LHCN-M2 (cell line): ENCODE results near the gene PCDHGB7. TPM values are rescaled to one million over a fixed set of nuclear protein-coding genes. Genes with fewer than 3 reads are reported as not detected.
"Not testable (repeated sequence)": the region's sequence is repeated elsewhere in the genome, so short reads cannot be mapped to it uniquely, and the experiment has no call there.

Source experiments
- DNase-seq: peaks from one replicate; pipeline ENCODE4 v3.0.0-alpha.2; 2012; ENCODE audit warnings: low read depth
- total RNA-seq: library from RNA; depleted of rRNA; stranded (reverse); fragments of >200 nt; gene quantifications from 2 replicates; pipeline ENCODE4 v1.2.3, GENCODE V29; 2014; rRNA removed

Gene PCDHGB7
- total RNA-seq, 1 experiment from 2014 or later, result 0.52 TPM

DNA sequence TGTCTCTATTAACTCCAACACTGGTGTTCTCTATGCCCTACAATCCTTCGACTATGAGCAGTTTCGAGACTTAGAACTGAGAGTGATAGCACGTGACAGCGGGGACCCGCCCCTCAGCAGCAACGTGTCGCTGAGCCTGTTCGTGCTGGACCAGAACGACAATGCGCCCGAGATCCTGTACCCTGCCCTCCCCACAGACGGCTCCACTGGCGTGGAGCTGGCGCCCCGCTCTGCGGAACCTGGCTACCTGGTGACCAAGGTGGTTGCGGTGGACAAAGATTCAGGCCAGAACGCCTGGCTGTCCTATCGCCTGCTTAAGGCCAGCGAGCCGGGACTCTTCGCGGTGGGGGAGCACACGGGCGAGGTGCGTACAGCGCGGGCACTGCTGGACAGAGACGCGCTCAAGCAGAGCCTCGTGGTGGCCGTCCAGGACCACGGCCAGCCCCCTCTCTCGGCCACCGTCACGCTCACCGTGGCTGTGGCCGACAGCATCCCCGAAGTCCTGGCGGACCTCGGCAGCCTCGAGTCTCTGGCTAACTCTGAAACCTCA, 5.3 kb downstream of the PCDHGB7 start:
- DNase-seq, result no peak

DNA sequence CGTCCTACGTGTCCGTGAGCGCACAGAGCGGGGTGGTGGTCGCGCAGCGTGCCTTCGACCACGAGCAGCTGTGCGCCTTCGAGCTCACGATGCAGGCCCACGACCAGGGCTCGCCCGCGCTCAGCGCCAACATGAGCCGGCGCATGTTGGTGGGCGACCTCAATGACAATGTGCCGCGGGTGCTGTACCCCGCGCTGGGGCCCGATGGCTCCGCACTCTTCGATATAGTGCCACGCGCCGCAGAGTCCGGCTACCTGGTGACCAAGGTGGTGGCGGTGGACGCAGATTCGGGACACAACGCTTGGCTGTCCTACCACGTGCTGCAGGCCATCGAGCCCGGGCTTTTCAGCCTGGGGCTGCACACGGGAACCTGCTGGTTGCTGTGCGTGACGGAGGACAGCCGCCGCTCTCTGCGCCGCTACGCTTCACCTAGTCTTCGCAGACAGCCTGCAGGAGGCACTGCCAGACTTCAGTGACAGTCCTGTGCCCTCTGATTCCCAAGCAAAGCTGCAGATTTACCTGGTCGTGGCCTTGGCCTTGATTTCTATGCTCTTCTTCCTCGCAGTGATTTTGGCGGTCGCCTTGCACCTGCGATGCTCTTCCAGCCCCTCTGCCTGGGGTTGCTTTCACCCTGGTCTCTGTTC, 10.4 kb downstream of the PCDHGB7 start:
- no peak for DNase-seq

DNA sequence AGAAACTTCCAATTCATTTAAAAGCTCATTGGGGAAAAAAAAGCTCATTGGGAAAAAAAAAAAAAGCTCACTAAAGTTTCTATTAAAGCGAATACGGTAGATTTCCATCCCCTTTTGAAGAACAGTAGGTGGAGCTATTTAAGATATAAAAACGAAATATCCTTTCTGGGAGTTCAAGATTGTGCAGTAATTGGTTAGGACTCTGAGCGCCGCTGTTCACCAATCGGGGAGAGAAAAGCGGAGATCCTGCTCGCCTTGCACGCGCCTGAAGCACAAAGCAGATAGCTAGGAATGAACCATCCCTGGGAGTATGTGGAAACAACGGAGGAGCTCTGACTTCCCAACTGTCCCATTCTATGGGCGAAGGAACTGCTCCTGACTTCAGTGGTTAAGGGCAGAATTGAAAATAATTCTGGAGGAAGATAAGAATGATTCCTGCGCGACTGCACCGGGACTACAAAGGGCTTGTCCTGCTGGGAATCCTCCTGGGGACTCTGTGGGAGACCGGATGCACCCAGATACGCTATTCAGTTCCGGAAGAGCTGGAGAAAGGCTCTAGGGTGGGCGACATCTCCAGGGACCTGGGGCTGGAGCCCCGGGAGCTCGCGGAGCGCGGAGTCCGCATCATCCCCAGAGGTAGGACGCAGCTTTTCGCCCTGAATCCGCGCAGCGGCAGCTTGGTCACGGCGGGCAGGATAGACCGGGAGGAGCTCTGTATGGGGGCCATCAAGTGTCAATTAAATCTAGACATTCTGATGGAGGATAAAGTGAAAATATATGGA, 13.0 kb downstream of the PCDHGB7 start, which contains the start of gene PCDHGA12:
Gene PCDHGA12, plus strand, starts transcription at position 176 of the 782 bp plus-strand sequence. Its CDS starts 253 bp downstream, at position 429.
- DNase-seq, result peak; percentile 83

DNA sequence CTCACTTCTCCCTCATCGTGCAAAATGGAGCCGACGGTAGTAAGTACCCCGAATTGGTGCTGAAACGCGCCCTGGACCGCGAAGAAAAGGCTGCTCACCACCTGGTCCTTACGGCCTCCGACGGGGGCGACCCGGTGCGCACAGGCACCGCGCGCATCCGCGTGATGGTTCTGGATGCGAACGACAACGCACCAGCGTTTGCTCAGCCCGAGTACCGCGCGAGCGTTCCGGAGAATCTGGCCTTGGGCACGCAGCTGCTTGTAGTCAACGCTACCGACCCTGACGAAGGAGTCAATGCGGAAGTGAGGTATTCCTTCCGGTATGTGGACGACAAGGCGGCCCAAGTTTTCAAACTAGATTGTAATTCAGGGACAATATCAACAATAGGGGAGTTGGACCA, 13.8 kb downstream of the PCDHGB7 start:
- DNase-seq, result no peak

DNA sequence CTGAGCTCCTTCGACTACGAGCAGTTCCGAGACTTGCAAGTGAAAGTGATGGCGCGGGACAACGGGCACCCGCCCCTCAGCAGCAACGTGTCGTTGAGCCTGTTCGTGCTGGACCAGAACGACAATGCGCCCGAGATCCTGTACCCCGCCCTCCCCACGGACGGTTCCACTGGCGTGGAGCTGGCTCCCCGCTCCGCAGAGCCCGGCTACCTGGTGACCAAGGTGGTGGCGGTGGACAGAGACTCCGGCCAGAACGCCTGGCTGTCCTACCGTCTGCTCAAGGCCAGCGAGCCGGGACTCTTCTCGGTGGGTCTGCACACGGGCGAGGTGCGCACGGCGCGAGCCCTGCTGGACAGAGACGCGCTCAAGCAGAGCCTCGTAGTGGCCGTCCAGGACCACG, 14.8 kb downstream of the PCDHGB7 start:
- not testable (repeated sequence) for DNase-seq

DNA sequence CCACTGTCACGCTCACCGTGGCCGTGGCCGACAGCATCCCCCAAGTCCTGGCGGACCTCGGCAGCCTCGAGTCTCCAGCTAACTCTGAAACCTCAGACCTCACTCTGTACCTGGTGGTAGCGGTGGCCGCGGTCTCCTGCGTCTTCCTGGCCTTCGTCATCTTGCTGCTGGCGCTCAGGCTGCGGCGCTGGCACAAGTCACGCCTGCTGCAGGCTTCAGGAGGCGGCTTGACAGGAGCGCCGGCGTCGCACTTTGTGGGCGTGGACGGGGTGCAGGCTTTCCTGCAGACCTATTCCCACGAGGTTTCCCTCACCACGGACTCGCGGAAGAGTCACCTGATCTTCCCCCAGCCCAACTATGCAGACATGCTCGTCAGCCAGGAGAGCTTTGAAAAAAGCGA, 15.2 kb downstream of the PCDHGB7 start:
- DNase-seq, result not testable (repeated sequence)

DNA sequence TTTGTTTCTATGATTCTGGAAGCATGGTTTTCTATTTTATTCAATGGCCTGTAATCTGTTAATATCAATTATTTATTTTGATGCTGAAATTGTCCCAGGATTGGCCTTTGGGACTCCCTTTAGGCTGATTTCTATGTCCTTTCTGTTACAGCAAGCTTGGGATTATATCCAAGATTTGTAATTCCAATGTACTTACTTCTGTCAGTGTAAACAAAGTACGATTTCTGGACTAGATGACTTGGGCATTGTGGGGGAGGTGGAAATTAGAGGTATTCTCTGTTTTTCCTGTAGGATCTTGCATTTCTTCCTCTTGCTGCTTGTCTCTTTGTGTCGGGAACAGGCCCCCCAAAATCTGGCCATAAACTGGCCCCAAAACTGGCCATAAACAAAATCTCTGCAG, 16.5 kb downstream of the PCDHGB7 start:
- DNase-seq, result no peak

DNA sequence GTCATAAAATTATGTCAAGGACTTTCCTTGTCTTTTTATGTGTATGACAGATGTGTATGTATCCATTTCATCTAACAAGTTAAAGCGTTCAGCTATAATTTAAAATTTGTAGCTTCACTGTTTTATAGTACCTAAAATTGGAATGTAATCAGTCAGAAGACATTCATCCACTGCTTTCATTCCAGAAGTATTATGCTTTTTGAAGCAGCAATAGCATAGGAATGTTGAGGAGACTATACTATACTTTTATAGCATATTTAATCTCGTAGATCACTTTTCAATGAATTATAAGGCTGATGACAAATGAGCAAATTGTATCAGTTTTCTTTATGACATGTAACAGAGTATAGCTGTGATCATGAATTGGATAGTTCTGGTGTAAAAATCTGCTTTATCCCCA, 19.7 kb downstream of the PCDHGB7 start:
- DNase-seq, result no peak

DNA sequence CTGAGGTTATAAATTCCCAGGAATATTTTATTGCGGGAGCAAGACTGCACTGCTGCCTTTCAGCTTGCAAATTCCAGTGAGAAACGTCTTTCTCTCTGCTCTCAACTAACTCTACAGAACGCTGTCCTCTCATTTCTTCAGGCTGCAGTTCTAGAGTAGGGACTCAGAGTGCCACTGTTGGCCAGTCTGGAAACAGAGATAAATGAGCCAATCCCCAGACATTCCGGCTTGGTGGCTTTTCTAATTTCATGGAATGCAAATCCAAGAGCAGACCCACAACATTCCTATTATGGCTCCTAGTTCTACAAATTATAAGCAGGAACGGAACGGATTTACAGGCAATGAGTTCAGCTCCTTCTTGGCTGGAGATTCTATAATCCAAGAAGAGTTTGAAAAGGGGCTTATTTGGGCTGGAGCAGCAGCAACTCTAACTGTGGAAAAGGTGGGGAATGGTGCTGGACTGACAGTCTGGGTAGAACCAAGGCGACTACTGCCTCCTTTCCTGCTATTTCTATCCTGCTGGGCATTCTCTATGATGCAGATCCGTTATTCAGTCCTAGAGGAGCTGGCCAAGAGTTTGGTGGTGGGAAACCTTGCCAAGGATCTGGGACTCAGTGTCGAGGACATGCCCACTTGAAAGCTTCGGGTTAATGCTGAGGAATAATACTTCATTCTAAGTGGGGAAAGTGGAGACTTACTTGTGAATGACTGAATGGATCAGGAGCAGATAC, 22.1 kb downstream of the PCDHGB7 start:
- DNase-seq, result no peak

DNA sequence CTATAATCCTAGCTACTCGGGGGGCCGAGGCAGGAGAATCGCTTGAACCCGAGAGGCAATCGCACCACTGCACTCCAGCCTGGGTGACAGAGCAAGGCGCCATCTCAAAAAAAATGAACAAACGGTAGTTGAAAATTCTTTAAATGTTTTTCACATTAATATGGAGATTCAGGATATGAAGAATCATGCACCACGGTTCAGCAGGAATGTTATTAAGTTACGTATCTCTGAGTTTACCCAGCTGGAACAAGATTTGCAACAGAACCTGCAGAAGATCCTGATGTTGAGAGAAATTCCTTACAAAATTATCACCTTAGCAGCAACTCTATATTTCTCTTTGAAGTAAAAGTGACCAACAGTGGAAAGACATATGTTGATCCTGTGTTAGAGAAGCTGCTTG, 22.9 kb downstream of the PCDHGB7 start:
- DNase-seq, result no peak

DNA sequence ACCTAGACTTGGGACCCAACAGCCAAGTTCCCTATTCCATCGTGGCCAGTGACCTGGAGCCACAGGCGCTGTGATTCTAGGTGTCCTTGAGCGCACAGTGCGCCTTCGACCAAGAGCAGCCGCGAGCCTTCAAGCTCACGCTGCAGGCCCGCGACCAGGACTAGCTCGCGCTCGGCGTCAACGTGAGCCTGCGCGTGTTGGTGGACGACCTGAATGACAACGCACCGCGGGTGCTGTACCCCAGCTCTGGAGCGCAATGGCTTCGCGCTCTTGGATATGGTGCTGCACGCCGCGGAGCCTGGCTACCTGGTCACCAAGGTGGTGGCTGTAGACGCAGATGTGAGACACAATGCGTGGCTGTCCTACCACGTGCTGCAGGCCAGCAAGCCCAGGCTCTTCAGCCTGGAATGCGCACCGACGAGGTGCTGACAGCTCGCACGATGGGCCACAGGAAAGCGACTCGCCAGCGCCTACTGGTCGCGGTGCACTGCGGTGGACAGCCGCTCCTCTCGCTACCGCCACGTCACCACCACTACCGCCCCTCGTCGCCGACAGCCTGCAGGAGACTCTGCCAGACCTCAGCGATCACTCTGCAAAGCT, 24.2 kb downstream of the PCDHGB7 start:
- DNase-seq, result no peak

DNA sequence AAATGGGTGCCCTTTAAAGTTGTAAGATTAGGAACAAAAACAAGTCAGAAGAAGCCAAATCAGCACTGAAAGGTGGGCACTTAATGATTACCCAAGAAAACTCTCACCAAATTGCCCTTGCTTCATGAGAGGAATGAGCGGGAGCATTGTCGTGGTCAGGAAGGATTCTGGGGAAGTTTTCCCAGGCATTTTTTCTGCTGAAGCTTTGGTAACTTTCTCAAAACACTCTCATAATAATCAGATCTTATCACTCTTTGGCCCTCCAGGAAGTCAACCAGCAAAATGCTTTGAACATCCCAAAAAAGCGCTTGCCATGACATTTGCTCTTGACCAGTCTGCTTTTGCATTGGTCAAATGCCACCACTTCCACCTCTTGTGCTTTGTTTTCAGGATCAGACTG, 47.9 kb downstream of the PCDHGB7 start:
- DNase-seq, result no peak

Other genes with a start within 250 kb of the PCDHGB7 start
- 2.0 and 3.4 TPM in 2 replicates for gene PCDHB7, start 245.0 kb upstream of the PCDHGB7 start, total RNA-seq
- gene PCDHB8, start 239.9 kb upstream of the PCDHGB7 start, total RNA-seq, result 9.6 and 12.3 TPM in 2 replicates
- gene PCDHB16, start 235.3 kb upstream of the PCDHGB7 start, total RNA-seq, result 10.4 and 12.2 TPM in 2 replicates
- gene PCDHB9, start 230.5 kb upstream of the PCDHGB7 start, total RNA-seq, result 2.8 and 3.1 TPM in 2 replicates
- 2.4 and 2.8 TPM in 2 replicates for gene PCDHB10, start 225.3 kb upstream of the PCDHGB7 start, total RNA-seq
- 0.77 and 1.5 TPM in 2 replicates for gene PCDHB11, start 218.1 kb upstream of the PCDHGB7 start, total RNA-seq
- gene PCDHB12, start 209.0 kb upstream of the PCDHGB7 start, total RNA-seq, result 3.1 and 3.6 TPM in 2 replicates
- 3.5 and 5.1 TPM in 2 replicates for gene PCDHB13, start 203.8 kb upstream of the PCDHGB7 start, total RNA-seq
- 4.3 and 4.9 TPM in 2 replicates for gene PCDHB14, start 194.3 kb upstream of the PCDHGB7 start, total RNA-seq
- gene PCDHB15, start 172.3 kb upstream of the PCDHGB7 start, total RNA-seq, result 3.8 TPM in 2 replicates
- 0.17 TPM in 1 of 2 replicates, not detected in the other for gene SLC25A2, start 113.6 kb upstream of the PCDHGB7 start, total RNA-seq
- 65.1 and 67.6 TPM in 2 replicates for gene TAF7, start 96.9 kb upstream of the PCDHGB7 start, total RNA-seq
- gene PCDHGA1, start 87.2 kb upstream of the PCDHGB7 start, total RNA-seq, result 5.3 and 7.1 TPM in 2 replicates
- gene PCDHGA2, start 78.9 kb upstream of the PCDHGB7 start, total RNA-seq, result 0.90 and 1.1 TPM in 2 replicates
- gene PCDHGA3, start 73.8 kb upstream of the PCDHGB7 start, total RNA-seq, result 0.57 TPM in 1 of 2 replicates, not detected in the other
- 6.8 and 8.1 TPM in 2 replicates for gene PCDHGB1, start 67.6 kb upstream of the PCDHGB7 start, total RNA-seq
- gene PCDHGA4, start 62.7 kb upstream of the PCDHGB7 start, total RNA-seq, result 3.9 and 4.4 TPM in 2 replicates
- gene PCDHGB2, start 57.7 kb upstream of the PCDHGB7 start, total RNA-seq, result 9.0 and 12.5 TPM in 2 replicates
- gene PCDHGA5, start 53.5 kb upstream of the PCDHGB7 start, total RNA-seq, result 0.98 and 1.5 TPM in 2 replicates
- 1.4 and 1.6 TPM in 2 replicates for gene PCDHGB3, start 47.4 kb upstream of the PCDHGB7 start, total RNA-seq
- gene PCDHGA6, start 43.8 kb upstream of the PCDHGB7 start, total RNA-seq, result 0.77 and 0.98 TPM in 2 replicates
- gene PCDHGA7, start 34.9 kb upstream of the PCDHGB7 start, total RNA-seq, result 0.57 and 0.77 TPM in 2 replicates
- 0.69 and 0.71 TPM in 2 replicates for gene PCDHGB4, start 30.0 kb upstream of the PCDHGB7 start, total RNA-seq
- gene PCDHGA8, start 25.0 kb upstream of the PCDHGB7 start, total RNA-seq, result 0.26 and 0.75 TPM in 2 replicates
- 0.52 and 2.1 TPM in 2 replicates for gene PCDHGB5, start 19.7 kb upstream of the PCDHGB7 start, total RNA-seq
- 0.64 and 0.75 TPM in 2 replicates for gene PCDHGA9, start 14.9 kb upstream of the PCDHGB7 start, total RNA-seq
- 0.32 and 0.40 TPM in 2 replicates for gene PCDHGB6, start 9.7 kb upstream of the PCDHGB7 start, total RNA-seq
- 17.4 and 21.4 TPM in 2 replicates for gene PCDHGA10, start 4.7 kb upstream of the PCDHGB7 start, total RNA-seq
- gene PCDHGA11, start 3.4 kb downstream of the PCDHGB7 start, total RNA-seq, result 0.64 and 0.75 TPM in 2 replicates
- gene PCDHGA12, start 12.8 kb downstream of the PCDHGB7 start, total RNA-seq, result 6.1 and 6.9 TPM in 2 replicates
- 96.0 and 98.3 TPM in 2 replicates for gene PCDHGC3, start 58.3 kb downstream of the PCDHGB7 start, total RNA-seq
- 0.69 and 0.83 TPM in 2 replicates for gene PCDHGC4, start 67.4 kb downstream of the PCDHGB7 start, total RNA-seq
- 1.7 and 2.0 TPM in 2 replicates for gene PCDHGC5, start 71.4 kb downstream of the PCDHGB7 start, total RNA-seq
- gene DIAPH1, start 201.3 kb downstream of the PCDHGB7 start, total RNA-seq, result 28.2 and 38.9 TPM in 2 replicates
- gene HDAC3, start 219.2 kb downstream of the PCDHGB7 start, total RNA-seq, result 58.8 and 65.2 TPM in 2 replicates
- 5.2 and 7.0 TPM in 2 replicates for gene RELL2, start 219.3 kb downstream of the PCDHGB7 start, total RNA-seq
- 10.1 and 12.5 TPM in 2 replicates for gene FCHSD1, start 233.7 kb downstream of the PCDHGB7 start, total RNA-seq